Measurements from ENCODE around the gene COX11. TPM values are rescaled to one million over a fixed set of nuclear protein-coding genes. Genes with fewer than 3 reads are reported as not detected.

The COX11 gene
- total RNA-seq, 2 experiments from 2014 or later, result 48.6 to 50.0 TPM

GRCh38 chr17:54980375-54980774 lies 11.9 kb upstream of the COX11 start:
- H3K27me3 Mint-ChIP-seq (ENCODE audit: low read depth), result no peaks in the 10 kb centered on the region
- CTCF ChIA-PET, result no interaction called here
- H3K36me3 Mint-ChIP-seq (ENCODE audit: low read depth), result peaks cover 7% of the 10 kb centered on the region
- H3K27ac Mint-ChIP-seq, result no peak overlapping the region
- H3K9me3 Mint-ChIP-seq, result no peaks in the 10 kb centered on the region
- no peak overlapping the region for H3K4me3 Mint-ChIP-seq
- H3K4me1 Mint-ChIP-seq (ENCODE audit: low read depth), result peaks cover 5% of the 10 kb centered on the region
- no peak for DNase-seq
- intact Hi-C loops (cut with micrococcal nuclease), result no loop called here

DNA sequence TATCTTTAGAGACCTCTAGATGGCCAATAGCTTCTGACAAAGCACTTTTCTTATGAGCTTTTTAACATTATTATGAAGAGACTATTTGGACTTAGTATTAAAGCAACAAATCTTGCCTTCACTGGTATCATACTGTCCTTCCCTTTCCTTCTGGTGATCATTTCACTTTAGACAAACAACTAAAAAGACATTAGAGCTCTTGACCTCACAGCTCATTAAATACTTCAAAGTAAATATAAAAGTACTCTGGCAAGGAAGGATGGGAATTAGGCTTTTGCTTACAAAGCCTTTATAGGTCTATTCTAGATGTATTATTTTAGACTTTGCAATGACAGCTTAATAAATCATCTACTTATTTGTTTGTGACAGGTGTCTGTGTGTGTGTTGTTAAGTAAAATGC lies 11.2 kb upstream of the COX11 start:
- Mint-ChIP-seq H3K27me3 (ENCODE audit: low read depth) (no peaks in the 10 kb centered on the region), H3K36me3 (ENCODE audit: low read depth) (peaks cover 6% of the 10 kb centered on the region), H3K4me1 (ENCODE audit: low read depth) (peaks cover 5% of the 10 kb centered on the region), H3K9me3 (no peaks in the 10 kb centered on the region), H3K27ac (no peak overlapping the region), H3K4me3 (no peak overlapping the region)
- no peak for DNase-seq
- intact Hi-C loops (cut with micrococcal nuclease), result no loop called here
- CTCF ChIA-PET, result no interaction called here

DNA sequence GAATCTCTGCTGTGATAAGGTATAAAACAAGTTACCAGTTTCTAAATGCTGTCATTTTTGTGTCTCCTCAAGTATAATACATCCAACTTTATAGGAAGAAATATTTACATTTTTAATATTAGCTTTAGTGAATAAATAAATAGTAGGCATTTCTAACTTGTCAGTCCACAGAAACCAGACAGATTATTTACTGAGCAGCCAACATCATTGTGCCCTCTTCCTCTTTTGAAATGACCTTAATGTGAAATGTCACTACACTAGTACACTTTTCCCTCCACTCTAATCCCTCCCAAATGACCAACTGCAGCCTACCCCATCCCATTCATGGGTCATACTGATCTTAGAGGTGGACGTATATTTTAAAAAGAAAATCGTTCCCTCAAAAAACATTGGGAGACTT lies 9.3 kb upstream of the COX11 start:
- H3K4me3 Mint-ChIP-seq, result no peak overlapping the region
- intact Hi-C loops (cut with micrococcal nuclease), result no loop called here
- no peaks in the 10 kb centered on the region for H3K9me3 Mint-ChIP-seq
- no peaks in the 10 kb centered on the region for H3K27me3 Mint-ChIP-seq (ENCODE audit: low read depth)
- peaks cover 5% of the 10 kb centered on the region for H3K4me1 Mint-ChIP-seq (ENCODE audit: low read depth)
- peaks cover 6% of the 10 kb centered on the region for H3K36me3 Mint-ChIP-seq (ENCODE audit: low read depth)
- H3K27ac Mint-ChIP-seq, result no peak overlapping the region
- no peak for DNase-seq
- CTCF ChIA-PET, result interaction anchor here (0.7 kb wide), 1 partner anchor 16 kb away, joined by 3 read pairs; no protein-coding TSS in a partner anchor

- Mint-ChIP-seq H3K27me3 (ENCODE audit: low read depth) (no peaks in the 10 kb centered on the region), H3K27ac (no peak overlapping the region), H3K9me3 (no peaks in the 10 kb centered on the region), H3K4me1 (ENCODE audit: low read depth) (peaks cover 7% of the 10 kb centered on the region), H3K4me3 (no peak overlapping the region), H3K36me3 (ENCODE audit: low read depth) (peaks cover 6% of the 10 kb centered on the region)
- no peak for DNase-seq
- intact Hi-C loops (cut with micrococcal nuclease), result no loop called here
- CTCF ChIA-PET, result no interaction called here
Observed at GRCh38 chr17:54976316-54976715, 7.9 kb upstream of the COX11 start.

DNA sequence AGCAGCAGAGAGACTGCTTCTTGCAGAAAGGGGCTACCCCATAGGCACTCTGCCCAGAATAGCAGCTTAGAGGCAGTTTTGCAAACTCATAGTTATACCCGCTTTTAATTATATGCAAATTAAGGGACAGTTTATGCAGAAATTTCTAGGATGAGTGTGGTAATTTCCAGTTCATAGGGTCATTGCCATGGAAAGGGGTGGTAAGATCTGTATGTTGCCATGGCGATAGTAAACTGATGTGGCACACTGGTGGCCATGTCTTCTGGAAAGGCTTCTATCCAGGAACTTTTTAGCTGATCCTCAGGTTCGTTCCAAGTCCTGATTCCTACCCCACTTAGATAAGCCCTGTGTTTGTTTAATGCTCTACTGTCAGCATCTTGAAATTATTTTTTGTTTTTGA lies 6.3 kb upstream of the COX11 start:
- peaks cover 8% of the 10 kb centered on the region for H3K4me1 Mint-ChIP-seq (ENCODE audit: low read depth)
- H3K27me3 Mint-ChIP-seq (ENCODE audit: low read depth), result no peaks in the 10 kb centered on the region
- no peak overlapping the region for H3K27ac Mint-ChIP-seq
- no peak for DNase-seq
- intact Hi-C loops (cut with micrococcal nuclease), result no loop called here
- H3K4me3 Mint-ChIP-seq, result no peak overlapping the region
- no peaks in the 10 kb centered on the region for H3K9me3 Mint-ChIP-seq
- CTCF ChIA-PET, result interaction anchor here (2.8 kb wide), 1 partner anchor 18 kb away, joined by 14 read pairs; no protein-coding TSS in a partner anchor
- peaks cover 6% of the 10 kb centered on the region for H3K36me3 Mint-ChIP-seq (ENCODE audit: low read depth)

- H3K4me1 Mint-ChIP-seq (ENCODE audit: low read depth), result peaks cover 8% of the 10 kb centered on the region
- intact Hi-C loops (cut with micrococcal nuclease), result no loop called here
- no peaks in the 10 kb centered on the region for H3K9me3 Mint-ChIP-seq
- H3K27ac Mint-ChIP-seq, result no peak overlapping the region
- CTCF ChIA-PET, result interaction anchor here (2.8 kb wide), 1 partner anchor 21 kb away, joined by 14 read pairs; no protein-coding TSS in a partner anchor
- H3K27me3 Mint-ChIP-seq (ENCODE audit: low read depth), result no peaks in the 10 kb centered on the region
- H3K36me3 Mint-ChIP-seq (ENCODE audit: low read depth), result peaks cover 3% of the 10 kb centered on the region
- DNase-seq, result no peak
- no peak overlapping the region for H3K4me3 Mint-ChIP-seq
Observed at GRCh38 chr17:54972406-54973138, 4.1 kb upstream of the COX11 start.

DNA sequence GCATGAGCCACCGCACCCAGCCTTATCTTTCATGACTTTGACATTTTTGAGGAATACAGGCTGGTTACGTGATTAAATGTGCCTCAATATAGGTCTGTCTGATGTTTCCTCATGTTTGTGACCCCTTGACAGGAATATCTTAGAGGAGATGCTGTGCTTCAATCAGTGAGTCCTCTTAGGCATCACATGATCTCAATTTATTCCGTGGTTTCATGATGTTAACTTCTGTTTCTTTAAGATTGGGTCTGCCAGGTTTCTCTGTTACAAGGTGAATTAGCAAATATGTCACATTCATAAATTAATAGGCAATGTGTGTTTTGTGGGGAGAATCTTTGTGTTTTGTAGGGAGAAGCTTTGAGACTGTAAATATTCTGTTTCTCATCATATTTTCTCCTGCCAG lies 3.4 kb upstream of the COX11 start:
- H3K4me3 Mint-ChIP-seq, result no peak overlapping the region
- CTCF ChIA-PET, result no interaction called here
- H3K9me3 Mint-ChIP-seq, result no peaks in the 10 kb centered on the region
- peaks cover 2% of the 10 kb centered on the region for H3K36me3 Mint-ChIP-seq (ENCODE audit: low read depth)
- peaks cover 12% of the 10 kb centered on the region for H3K4me1 Mint-ChIP-seq (ENCODE audit: low read depth)
- no peaks in the 10 kb centered on the region for H3K27me3 Mint-ChIP-seq (ENCODE audit: low read depth)
- no peak overlapping the region for H3K27ac Mint-ChIP-seq
- intact Hi-C loops (cut with micrococcal nuclease), result no loop called here
- no peak for DNase-seq

DNA sequence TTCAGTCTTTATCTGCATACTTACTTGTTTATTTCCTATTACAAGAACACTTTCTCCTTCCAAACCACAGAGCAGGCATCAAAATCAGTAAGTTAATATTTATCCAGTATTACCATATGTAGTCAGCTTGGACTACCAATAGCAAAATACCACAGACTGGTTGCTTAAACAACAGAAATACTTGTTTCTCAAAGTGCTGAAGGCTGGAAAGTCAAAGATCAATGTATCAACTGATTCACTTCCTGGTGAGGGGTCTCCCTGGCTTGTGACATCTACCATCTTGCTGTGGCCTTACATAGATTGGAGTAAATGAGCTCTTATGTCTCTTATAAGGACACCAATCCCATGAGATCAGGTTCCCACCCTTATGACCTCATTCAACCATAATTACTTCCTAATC lies 2.7 kb upstream of the COX11 start:
- Mint-ChIP-seq H3K27me3 (ENCODE audit: low read depth) (no peaks in the 10 kb centered on the region), H3K9me3 (no peaks in the 10 kb centered on the region), H3K36me3 (ENCODE audit: low read depth) (no peaks in the 10 kb centered on the region), H3K4me3 (no peak overlapping the region), H3K4me1 (ENCODE audit: low read depth) (peaks cover 18% of the 10 kb centered on the region), H3K27ac (no peak overlapping the region)
- no peak for DNase-seq
- CTCF ChIA-PET, result no interaction called here
- intact Hi-C loops (cut with micrococcal nuclease), result no loop called here

GRCh38 chr17:54969658-54970572 lies 1.5 kb upstream of the COX11 start:
- Mint-ChIP-seq H3K9me3 (no peaks in the 10 kb centered on the region), H3K4me1 (ENCODE audit: low read depth) (peaks cover 20% of the 10 kb centered on the region), H3K4me3 (no peak overlapping the region), H3K27me3 (ENCODE audit: low read depth) (no peaks in the 10 kb centered on the region), H3K36me3 (ENCODE audit: low read depth) (no peaks in the 10 kb centered on the region), H3K27ac (no peak overlapping the region)
- CTCF ChIA-PET, result interaction anchor here (1.9 kb wide), 1 partner anchor 24 kb away, joined by 6 read pairs; no protein-coding TSS in a partner anchor
- DNase-seq, result no peak
- intact Hi-C loops (cut with micrococcal nuclease), result loop anchor here (2.0 to 5.0 kb wide), 2 partner anchors 295 to 762 kb away; partner anchors contain the start of gene HLF

GRCh38 chr17:54968988-54969332 lies 506 bp upstream of the COX11 start:
- CTCF ChIA-PET, result interaction anchor here (1.9 kb wide), 1 partner anchor 25 kb away, joined by 6 read pairs; no protein-coding TSS in a partner anchor
- Mint-ChIP-seq H3K9me3 (no peaks in the 10 kb centered on the region), H3K4me3 (no peak overlapping the region), H3K27me3 (ENCODE audit: low read depth) (no peaks in the 10 kb centered on the region), H3K4me1 (ENCODE audit: low read depth) (peaks cover 20% of the 10 kb centered on the region), H3K36me3 (ENCODE audit: low read depth) (no peaks in the 10 kb centered on the region), H3K27ac (no peak overlapping the region)
- peak; percentile 34 for DNase-seq
- intact Hi-C loops (cut with micrococcal nuclease), result loop anchor here (1.0 to 5.0 kb wide), 7 partner anchors 69 to 763 kb away; partner anchors contain the start of genes HLF and TOM1L1

GRCh38 chr17:54967621-54968261 lies 713 bp downstream of the COX11 start:
- H3K27me3 Mint-ChIP-seq (ENCODE audit: low read depth), result no peaks in the 10 kb centered on the region
- no peaks in the 10 kb centered on the region for H3K36me3 Mint-ChIP-seq (ENCODE audit: low read depth)
- H3K9me3 Mint-ChIP-seq, result no peaks in the 10 kb centered on the region
- CTCF ChIA-PET, result interaction anchor here (0.7 kb wide), 1 partner anchor 323 kb away, joined by 3 read pairs; no protein-coding TSS in a partner anchor
- peaks cover 20% of the 10 kb centered on the region for H3K4me1 Mint-ChIP-seq (ENCODE audit: low read depth)
- no peak overlapping the region for H3K4me3 Mint-ChIP-seq
- no peak overlapping the region for H3K27ac Mint-ChIP-seq
- intact Hi-C loops (cut with micrococcal nuclease), result loop anchor here (1.0 to 5.0 kb wide), 7 partner anchors 67 to 765 kb away; partner anchors contain the start of genes HLF and TOM1L1
- peak; percentile 55 for DNase-seq

DNA sequence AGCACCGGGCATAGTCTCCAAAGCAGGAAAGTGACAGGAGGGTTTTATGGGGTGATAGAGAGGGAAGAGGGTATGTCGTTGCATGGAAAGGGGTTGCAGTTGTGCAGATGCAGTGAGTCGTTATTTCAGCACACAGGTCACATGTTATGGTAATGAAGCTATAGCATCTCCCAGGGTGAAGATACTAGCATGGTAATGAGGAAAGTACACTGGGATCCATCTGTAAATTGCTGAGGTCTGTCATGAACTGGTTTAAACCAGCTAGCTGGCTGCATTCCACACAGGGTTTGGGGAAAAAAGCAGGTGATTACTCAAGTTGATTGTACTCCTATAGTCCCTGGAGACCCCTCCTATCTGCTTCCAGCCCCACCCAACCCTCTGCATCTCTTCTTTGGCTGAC lies 11.7 kb downstream of the COX11 start:
- CTCF ChIA-PET, result interaction anchor here (0.6 kb wide), 1 partner anchor 308 kb away, joined by 3 read pairs; no protein-coding TSS in a partner anchor
- DNase-seq, result no peak
- H3K4me1 Mint-ChIP-seq (ENCODE audit: low read depth), result no peaks in the 10 kb centered on the region
- H3K9me3 Mint-ChIP-seq, result no peaks in the 10 kb centered on the region
- H3K4me3 Mint-ChIP-seq, result no peak overlapping the region
- peaks cover 20% of the 10 kb centered on the region for H3K36me3 Mint-ChIP-seq (ENCODE audit: low read depth)
- H3K27me3 Mint-ChIP-seq (ENCODE audit: low read depth), result no peaks in the 10 kb centered on the region
- intact Hi-C loops (cut with micrococcal nuclease), result no loop called here
- no peak overlapping the region for H3K27ac Mint-ChIP-seq

Data from activated naive CD4-positive, alpha-beta T cell treated with anti-CD3 and anti-CD28 coated beads for 36 hours (primary cell).